ENCODE data around the gene UCKL1. TPM values are rescaled to one million over a fixed set of nuclear protein-coding genes. Genes with fewer than 3 reads are reported as not detected.

UCKL1 gene
- total RNA-seq, 2 experiments from 2014 or later = 25.6 to 42.6 TPM

GRCh38 chr20:63968928-63969760 is 12.9 kb upstream of the UCKL1 start:
- POLR2A ChIA-PET = no interaction called here
- CTCF ChIA-PET (ENCODE audit: unreplicated experiment) = no interaction called here
- no peak for DNase-seq (ENCODE audit: low spot score)

GRCh38 chr20:63968136-63968927 is 12.1 kb upstream of the UCKL1 start:
- H3K4me1 ChIP-seq (ENCODE audit: insufficient read depth, low read length, poor library complexity, severe bottlenecking) = peaks cover 17% of the 10 kb centered on the region
- no peaks in the 10 kb centered on the region for H3K36me3 ChIP-seq (ENCODE audit: insufficient read depth, low read length)
- H3K9me2 ChIP-seq (ENCODE audit: insufficient read depth, low read length) = no peaks in the 10 kb centered on the region
- no peak for DNase-seq (ENCODE audit: low spot score)
- no peaks in the 10 kb centered on the region for H3K9me3 ChIP-seq (ENCODE audit: low read length)
- intact Hi-C loops (cut with micrococcal nuclease; ENCODE audit: unreplicated experiment) = no loop called here
- CTCF ChIA-PET (ENCODE audit: unreplicated experiment) = no interaction called here
- H2AFZ ChIP-seq (ENCODE audit: low read length) = no peak overlapping the region
- no peaks in the 10 kb centered on the region for H3K79me2 ChIP-seq (ENCODE audit: insufficient read depth, low read depth, low read length)
- TSS peak; percentile 45 for BruUV-seq (replicated peaks)
- no peaks in the 10 kb centered on the region for H4K20me1 ChIP-seq (ENCODE audit: insufficient read depth, low read length)
- H3K4me2 ChIP-seq (ENCODE audit: low read length) = peak overlapping the region; percentile 79
- peak overlapping the region; percentile 72 for H3K4me3 ChIP-seq (ENCODE audit: low read depth, low read length, poor library complexity, severe bottlenecking)
- POLR2A ChIA-PET = interaction anchor here (1.0 kb wide), 1 partner anchor 288 kb away, joined by 3 read pairs; the partner anchor contains the start of gene PCMTD2
- TF ChIP-seq, protein P1, sequence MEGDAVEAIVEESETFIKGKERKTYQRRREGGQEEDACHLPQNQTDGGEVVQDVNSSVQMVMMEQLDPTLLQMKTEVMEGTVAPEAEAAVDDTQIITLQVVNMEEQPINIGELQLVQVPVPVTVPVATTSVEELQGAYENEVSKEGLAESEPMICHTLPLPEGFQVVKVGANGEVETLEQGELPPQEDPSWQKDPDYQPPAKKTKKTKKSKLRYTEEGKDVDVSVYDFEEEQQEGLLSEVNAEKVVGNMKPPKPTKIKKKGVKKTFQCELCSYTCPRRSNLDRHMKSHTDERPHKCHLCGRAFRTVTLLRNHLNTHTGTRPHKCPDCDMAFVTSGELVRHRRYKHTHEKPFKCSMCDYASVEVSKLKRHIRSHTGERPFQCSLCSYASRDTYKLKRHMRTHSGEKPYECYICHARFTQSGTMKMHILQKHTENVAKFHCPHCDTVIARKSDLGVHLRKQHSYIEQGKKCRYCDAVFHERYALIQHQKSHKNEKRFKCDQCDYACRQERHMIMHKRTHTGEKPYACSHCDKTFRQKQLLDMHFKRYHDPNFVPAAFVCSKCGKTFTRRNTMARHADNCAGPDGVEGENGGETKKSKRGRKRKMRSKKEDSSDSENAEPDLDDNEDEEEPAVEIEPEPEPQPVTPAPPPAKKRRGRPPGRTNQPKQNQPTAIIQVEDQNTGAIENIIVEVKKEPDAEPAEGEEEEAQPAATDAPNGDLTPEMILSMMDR (conservative IDR thresholded peaks at IDR 0.05; ENCODE audit: low read length) = no peak
- H3K27ac ChIP-seq (ENCODE audit: low read depth, low read length, poor library complexity, severe bottlenecking) = peak overlapping the region; percentile 1

More at GRCh38 chr20:63968928-63969760, 12.9 kb upstream of the UCKL1 start:
- Histone ChIP-seq H3K4me3 (ENCODE audit: low read depth, low read length, poor library complexity, severe bottlenecking) (peak overlapping the region; percentile 72), H3K36me3 (ENCODE audit: insufficient read depth, low read length) (no peaks in the 10 kb centered on the region), H3K4me2 (ENCODE audit: low read length) (peak overlapping the region; percentile 79), H3K9me3 (ENCODE audit: low read length) (no peaks in the 10 kb centered on the region), H4K20me1 (ENCODE audit: insufficient read depth, low read length) (no peaks in the 10 kb centered on the region), H3K4me1 (ENCODE audit: insufficient read depth, low read length, poor library complexity, severe bottlenecking) (peaks cover 22% of the 10 kb centered on the region), H3K79me2 (ENCODE audit: insufficient read depth, low read depth, low read length) (no peaks in the 10 kb centered on the region), H3K9me2 (ENCODE audit: insufficient read depth, low read length) (no peaks in the 10 kb centered on the region), H2AFZ (ENCODE audit: low read length) (no peak overlapping the region), H3K27ac (ENCODE audit: low read depth, low read length, poor library complexity, severe bottlenecking) (peak overlapping the region; percentile 1)
- no TSS peak for BruUV-seq (replicated peaks)
- TF ChIP-seq, protein P1 (conservative IDR thresholded peaks at IDR 0.05; ENCODE audit: low read length) = no peak
- intact Hi-C loops (cut with micrococcal nuclease; ENCODE audit: unreplicated experiment) = no loop called here

All from OCI-LY7 (cell line).